Gastrocnemius medialis (tissue), 4 donors: Measurements from ENCODE around the gene ROPN1L.

Source experiments
- CTCF ChIP-seq, 5 experiments: fragments of 450-650 bp in 3 of 5; fragments of 200-600 bp in 2 of 5; sonication (generic) in 2 of 5; IDR thresholded peaks in 4 of 5; conservative IDR thresholded peaks in 1 of 5; 1 replicate in 4 of 5; 2 replicates in 1 of 5; pipeline ENCODE4 v1.5.1; 2016 to 2019; ENCODE audit warnings: antibody characterized with exemption in 5 of 5, mild to moderate bottlenecking in 3 of 5, moderate library complexity in 3 of 5
- POLR2A ChIP-seq, 2 donors: fragments of 450-650 bp; IDR thresholded peaks; one replicate each; pipeline ENCODE4 v1.6.1; 2017; ENCODE audit warnings: antibody characterized with exemption in 2 of 2, mild to moderate bottlenecking in 2 of 2, moderate library complexity in 2 of 2

DNA sequence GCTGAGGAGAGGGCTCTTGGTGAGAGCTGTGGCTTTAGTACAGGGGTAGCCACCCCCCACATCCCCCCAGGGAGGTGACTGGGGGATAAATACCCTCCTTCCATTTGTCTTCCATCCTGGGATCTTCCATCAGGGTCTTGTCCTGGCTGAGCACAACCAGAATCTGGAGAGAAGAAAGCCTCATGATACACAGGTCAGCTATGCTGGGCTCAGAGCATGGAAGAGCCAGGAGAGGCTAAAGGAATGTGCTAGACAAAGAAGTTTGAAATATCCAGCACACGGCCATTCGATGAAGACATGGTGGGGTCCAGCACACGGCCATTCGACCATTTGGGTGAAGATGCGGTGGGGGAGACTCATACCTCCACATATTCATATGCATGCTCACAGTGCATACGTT, 30.0 kb downstream of the ROPN1L start:
- TF ChIP-seq CTCF (IDR thresholded peaks at IDR 0.05 in 4 of 5, conservative IDR thresholded peaks at IDR 0.05 in 1 of 5) = no peak
- TF ChIP-seq POLR2A (IDR thresholded peaks at IDR 0.05) = no peak
